Colonic mucosa (tissue), 4 donors: ENCODE results near the gene CAMKK2. TPM values are rescaled to one million over a fixed set of nuclear protein-coding genes. Genes with fewer than 3 reads are reported as not detected.

Source experiments
- DNase-seq: peaks from one replicate; pipeline ENCODE4 v3.0.0-alpha.2; 2020
- H3K27ac ChIP-seq: fragments of 200-600 bp; one replicate; pipeline ENCODE4 v1.8.0; 2021
- H3K27me3 ChIP-seq: fragments of 200-600 bp; one replicate; pipeline ENCODE4 v1.8.0; 2021
- H3K36me3 ChIP-seq: fragments of 200-600 bp; one replicate; pipeline ENCODE4 v1.8.0; 2021
- H3K4me1 ChIP-seq: fragments of 200-600 bp; one replicate; pipeline ENCODE4 v1.8.0; 2021; ENCODE audit warnings: mild to moderate bottlenecking
- H3K4me3 ChIP-seq: fragments of 200-600 bp; one replicate; pipeline ENCODE4 v1.8.0; 2021
- H3K9ac ChIP-seq, 2 donors: one replicate each; pipeline ENCODE4 v1.7.0; 2013; ENCODE audit warnings: control low read depth in 2 of 2, low read depth in 2 of 2, low read length in 2 of 2
- H3K9me3 ChIP-seq: fragments of 200-600 bp; one replicate; pipeline ENCODE4 v1.8.0; 2021
- CTCF ChIP-seq: fragments of 200-600 bp; IDR thresholded peaks from one replicate; pipeline ENCODE4 v1.8.0; 2022; ENCODE audit warnings: antibody characterized with exemption, mild to moderate bottlenecking
- intact Hi-C: fragments of 100-400 bp; cut with DNase I; formaldehyde crosslinking; loops from one replicate; pipeline ENCODE4 v1.14.1; 2022
- total RNA-seq, 2 donors: library from RNA; stranded (reverse); fragmentation: NEBNext Ultra II Directional in 1 of 2; extraction: Animal tissue kit (Norgen Biotek cat#: 25700) in 1 of 2; gene quantifications; one replicate each; pipeline ENCODE4 v1.2.1, GENCODE V29; 2021
- donor health status: healthy.
- donor health status: DM: no; HTN: no; CAD: no.
- donor health status: DM: no; HTN: no; CAD: no.

The CAMKK2 gene
- 10 to 100 TPM; 34.3 to 44.0 TPM for total RNA-seq

GRCh38 chr12:121296618-121297434 is at the start of gene CAMKK2:
CAMKK2 (minus strand) TSS chr12:121296709; CDS start chr12:121274526, 22,183 bp downstream.
- peak; percentile 89 for DNase-seq
- H3K27ac ChIP-seq: peak within 1 kb of the TSS; percentile 86
- H3K27me3 ChIP-seq: no peaks in the 10 kb centered on the region
- peak within 1 kb of the TSS; percentile 92 to 98 for H3K9ac ChIP-seq
- intact Hi-C loops: no loop called here
- TF ChIP-seq CTCF: no peak
- no peaks in the 10 kb centered on the region for H3K36me3 ChIP-seq
- H3K9me3 ChIP-seq: no peaks in the 10 kb centered on the region
- peaks cover 8% of the 10 kb centered on the region for H3K4me1 ChIP-seq
- H3K4me3 ChIP-seq: peak within 1 kb of the TSS; percentile 87

- H3K9ac ChIP-seq: no peak overlapping the region
- DNase-seq: no peak
- peaks cover 15% of the 10 kb centered on the region for H3K36me3 ChIP-seq
- intact Hi-C loops: no loop called here
- no peaks in the 10 kb centered on the region for H3K27me3 ChIP-seq
- no peak for TF ChIP-seq CTCF
- H3K27ac ChIP-seq: no peak overlapping the region
- H3K4me1 ChIP-seq: no peaks in the 10 kb centered on the region
- H3K9me3 ChIP-seq: no peaks in the 10 kb centered on the region
- no peak overlapping the region for H3K4me3 ChIP-seq
Observed at GRCh38 chr12:121345151-121345815, 48.8 kb upstream of the CAMKK2 start.

DNA sequence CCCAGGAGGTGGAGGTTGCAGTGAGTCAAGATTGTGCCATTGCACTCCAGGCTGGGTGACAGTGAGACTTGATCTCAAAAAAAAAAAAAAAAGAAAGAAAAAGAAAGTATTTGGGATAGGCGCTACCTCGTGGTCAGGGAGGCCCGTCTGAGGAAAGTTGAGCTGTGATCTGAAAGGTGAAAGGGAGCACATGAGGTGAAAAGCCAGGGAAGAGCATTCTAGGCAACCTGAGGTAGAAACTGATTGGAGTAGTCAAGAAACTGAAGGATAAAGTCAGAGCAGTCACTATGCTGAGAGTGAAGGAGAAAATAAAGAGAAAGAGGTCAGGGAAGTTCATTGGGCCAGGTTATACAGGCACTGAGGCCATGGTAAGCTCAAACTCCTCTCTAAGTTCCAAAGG is 48.0 kb upstream of the CAMKK2 start:
- Histone ChIP-seq H3K27me3 (no peaks in the 10 kb centered on the region), H3K27ac (no peak overlapping the region), H3K4me1 (no peaks in the 10 kb centered on the region), H3K36me3 (peaks cover 15% of the 10 kb centered on the region), H3K9ac (no peak overlapping the region), H3K9me3 (no peaks in the 10 kb centered on the region), H3K4me3 (no peak overlapping the region)
- intact Hi-C loops: no loop called here
- DNase-seq: no peak
- TF ChIP-seq CTCF: no peak

GRCh38 chr12:121337416-121337815 is 40.9 kb upstream of the CAMKK2 start:
- intact Hi-C loops: no loop called here
- Histone ChIP-seq H3K27me3 (no peaks in the 10 kb centered on the region), H3K9ac (no peak overlapping the region), H3K4me3 (no peak overlapping the region), H3K27ac (no peak overlapping the region), H3K9me3 (no peaks in the 10 kb centered on the region), H3K4me1 (no peaks in the 10 kb centered on the region), H3K36me3 (no peaks in the 10 kb centered on the region)
- no peak for TF ChIP-seq CTCF
- DNase-seq: no peak

- Histone ChIP-seq H3K36me3 (peaks cover 9% of the 10 kb centered on the region), H3K4me3 (no peak overlapping the region), H3K27me3 (no peaks in the 10 kb centered on the region), H3K27ac (no peak overlapping the region), H3K9me3 (no peaks in the 10 kb centered on the region), H3K9ac (no peak overlapping the region), H3K4me1 (no peaks in the 10 kb centered on the region)
- DNase-seq: peak; percentile 27
- intact Hi-C loops: loop anchor here (5.0 kb wide), 1 partner anchor 108 kb away; no protein-coding TSS in a partner anchor
- peak; percentile 83 for TF ChIP-seq CTCF
Observed at GRCh38 chr12:121334513-121335343, 38.2 kb upstream of the CAMKK2 start.
